GM12878 (cell line): Measurements from ENCODE around the gene SFXN5. TPM values are rescaled to one million over a fixed set of nuclear protein-coding genes. Genes with fewer than 3 reads are reported as not detected.

Experiments used
- ATAC-seq: fragments of 200-7000 bp; cut with Tn5 transposase; 3 replicates; pipeline ENCODE4 v1.9.1; 2020; ENCODE audit warnings: mild to moderate bottlenecking, moderate library complexity
- BruUV-seq: library from RNA; stranded (reverse); fragments of 400-500 nt; replicated peaks from 2 replicates; lab custom pipeline; 2021; lab: Mats Ljungman, UMichigan
- CTCF ChIA-PET: fragments of 300-600 bp; sonication (Branson Sonifier 250); formaldehyde crosslinking; extraction: SDS; loops from one replicate; lab custom pipeline; 2021; ENCODE audit warnings: inconsistent platforms; lab: Yijun Ruan, JAX
- POLR2A ChIA-PET: fragments of 350-600 bp; formaldehyde crosslinking; extraction: SDS; loops from one replicate; lab custom pipeline; 2021; ENCODE audit warnings: inconsistent platforms; lab: Charles Lee
- RAD21 ChIA-PET: fragments of 300-600 bp; sonication (Branson Sonifier 250); formaldehyde crosslinking; loops from one replicate; lab custom pipeline; 2023; ENCODE audit warnings: antibody characterized with exemption; ENCODE audit not compliant: unreplicated experiment; lab: Charles Lee
- SMC1A ChIA-PET: fragments of 300-600 bp; sonication (Branson Sonifier 250); formaldehyde crosslinking; loops from one replicate; lab custom pipeline; 2023; ENCODE audit not compliant: unreplicated experiment, uncharacterized antibody; lab: Charles Lee
- DNase-seq: peaks from one replicate; pipeline ENCODE4 v3.0.0-alpha.2; 2011; ENCODE audit warnings: low read depth, low spot score
- FAIRE-seq: peaks from 3 replicates; lab custom pipeline; 2011; peaks lifted over from hg19 to GRCh38; lab: Jason Lieb, UNC
- H2AFZ ChIP-seq: 2 replicates; pipeline ENCODE4 v1.6.0; 2011; ENCODE audit warnings: low read depth, low read length, control low read depth; ENCODE audit not compliant: control insufficient read depth
- H3K27ac ChIP-seq: 2 replicates; pipeline ENCODE4 v1.5.1; 2011; ENCODE audit warnings: control low read depth; ENCODE audit not compliant: control insufficient read depth, insufficient read depth
- H3K27me3 ChIP-seq, 2 experiments: replicated peaks in 1 of 2; 2 replicates each; pipeline versions ENCODE4 v1.6.0 to v1.6.1; 2011; ENCODE audit warnings: low read length in 1 of 2; ENCODE audit not compliant: control insufficient read depth in 2 of 2, insufficient read depth in 2 of 2
- H3K36me3 ChIP-seq, 2 experiments: 2 replicates each; pipeline ENCODE4 v1.5.1; 2011; ENCODE audit warnings: low read length in 1 of 2; ENCODE audit not compliant: control insufficient read depth in 2 of 2, insufficient read depth in 2 of 2
- H3K4me1 ChIP-seq: 2 replicates; pipeline ENCODE4 v1.6.1; 2011; ENCODE audit warnings: mild to moderate bottlenecking, low read length, moderate library complexity, mixed read lengths; ENCODE audit not compliant: control insufficient read depth, insufficient read depth
- H3K4me2 ChIP-seq: 2 replicates; pipeline ENCODE4 v1.6.0; 2011; ENCODE audit warnings: control low read depth; ENCODE audit not compliant: control insufficient read depth, insufficient read depth
- H3K4me3 ChIP-seq: fragments of 200-600 bp; sonication (generic); 2 replicates; pipeline ENCODE4 v1.5.1; 2016
- H3K79me2 ChIP-seq: 2 replicates; pipeline ENCODE4 v1.6.0; 2011; ENCODE audit warnings: low read length; ENCODE audit not compliant: control insufficient read depth, insufficient read depth
- H3K9ac ChIP-seq: 2 replicates; pipeline ENCODE4 v1.8.0; 2011; ENCODE audit warnings: low read length, control low read depth, mixed read lengths; ENCODE audit not compliant: control insufficient read depth, insufficient read depth
- H3K9me3 ChIP-seq: replicated peaks from 3 replicates; pipeline ENCODE4 v1.5.1; 2011; ENCODE audit warnings: mild to moderate bottlenecking, low read length; ENCODE audit not compliant: control insufficient read depth, insufficient read depth
- H4K20me1 ChIP-seq: 2 replicates; pipeline ENCODE4 v1.6.0; 2011; ENCODE audit not compliant: control insufficient read depth, insufficient read depth
- MTA3 ChIP-seq: IDR thresholded peaks from 2 replicates; pipeline ENCODE4 v1.6.1; 2012; ENCODE audit warnings: low read length, inconsistent platforms, borderline replicate concordance
- NFIC ChIP-seq: IDR thresholded peaks from 2 replicates; pipeline ENCODE4 v1.6.1; 2012; ENCODE audit warnings: low read depth, mild to moderate bottlenecking, inconsistent platforms, low read length, moderate library complexity
- PAX5 ChIP-seq: IDR thresholded peaks from 2 replicates; pipeline ENCODE4 v1.6.1; 2011; ENCODE audit warnings: low read depth, low read length, borderline replicate concordance
- SPI1 ChIP-seq: IDR thresholded peaks from 2 replicates; pipeline ENCODE4 v1.6.1; 2011; ENCODE audit warnings: low read depth, mild to moderate bottlenecking, low read length, moderate library complexity, borderline replicate concordance; ENCODE audit not compliant: insufficient read depth
- SRF ChIP-seq, 2 experiments: IDR thresholded peaks; 2 replicates each; pipeline ENCODE4 v1.6.1; 2011; ENCODE audit warnings: low read depth in 2 of 2, low read length in 2 of 2, mild to moderate bottlenecking in 1 of 2, moderate library complexity in 1 of 2
- ZNF24 ChIP-seq: fragments of 450-650 bp; IDR thresholded peaks from 2 replicates; pipeline ENCODE4 v1.6.1; 2017; ENCODE audit warnings: antibody characterized with exemption, mild to moderate bottlenecking
- WGBS: methylation state at CpG from one replicate; pipeline ENCODE4 v1.1.6; 2016; ENCODE audit warnings: low lambda C conversion rate; ENCODE audit not compliant: insufficient replicate concordance, insufficient coverage; ENCODE audit errors: missing lambda C conversion rate; 5-methylcytosine and 5-hydroxymethylcytosine counted together
- in situ Hi-C: fragments of 300-500 bp; cut with MboI; formaldehyde crosslinking; loops from 9 replicates; pipeline ENCODE4 v1.14.3; 2018; ENCODE audit warnings: mixed read lengths
- intact Hi-C: fragments of 100-400 bp; cut with micrococcal nuclease; formaldehyde crosslinking; loops from one replicate; pipeline ENCODE4 v1.14.2; 2022; ENCODE audit not compliant: unreplicated experiment
- polyA plus RNA-seq, 11 experiments: library from polyadenylated mRNA; depleted of rRNA in 4 of 11; unstranded in 6 of 11; stranded (reverse) in 5 of 11; fragments of >200 nt; fragmentation: Nextera tagmentation in 4 of 11; fragmentation: Illumina TruSeq in 1 of 11; extraction: Ambion mirVana in 4 of 11; extraction: Trizol in 1 of 11; gene quantifications; 1 replicate in 1 of 11; 2 replicates in 10 of 11; pipeline versions ENCODE4 v1.2.1 to v1.2.3, GENCODE V29; 2011 to 2016; ENCODE audit warnings: inconsistent platforms in 2 of 11, missing spikeins in 2 of 11, low read depth in 1 of 11
- total RNA-seq, 4 experiments: library from RNA; depleted of rRNA in 3 of 4; stranded (reverse); fragments of >200 nt in 3 of 4; fragmentation: Illumina TruSeq in 1 of 4; extraction: Trizol in 1 of 4; gene quantifications; 2 replicates each; pipeline versions ENCODE4 v1.2.1 to v1.2.3, GENCODE V29; 2013 to 2021
- TF ChIP-seq, protein P1 (sequence below): fragments of 450-650 bp; IDR thresholded peaks from 2 replicates; pipeline ENCODE4 v1.6.1; 2014; ENCODE audit warnings: mild to moderate bottlenecking
- TF ChIP-seq, protein P2 (sequence below): fragments of 150-350 bp; IDR thresholded peaks from 2 replicates; pipeline ENCODE4 v1.6.1; 2016; ENCODE audit warnings: low read depth, low read length
- TF ChIP-seq, protein P3 (sequence below): fragments of 450-650 bp; IDR thresholded peaks from 2 replicates; pipeline ENCODE4 v1.6.1; 2018; ENCODE audit warnings: borderline replicate concordance, mild to moderate bottlenecking; ENCODE audit not compliant: partially characterized antibody

Gene SFXN5
- total and polyA plus RNA-seq, 10 of the 15 experiments (the other 5 are each of a cell fraction or from before 2014, with no cell fraction given): 3.3 to 15.9 (median 11.2) TPM

DNA sequence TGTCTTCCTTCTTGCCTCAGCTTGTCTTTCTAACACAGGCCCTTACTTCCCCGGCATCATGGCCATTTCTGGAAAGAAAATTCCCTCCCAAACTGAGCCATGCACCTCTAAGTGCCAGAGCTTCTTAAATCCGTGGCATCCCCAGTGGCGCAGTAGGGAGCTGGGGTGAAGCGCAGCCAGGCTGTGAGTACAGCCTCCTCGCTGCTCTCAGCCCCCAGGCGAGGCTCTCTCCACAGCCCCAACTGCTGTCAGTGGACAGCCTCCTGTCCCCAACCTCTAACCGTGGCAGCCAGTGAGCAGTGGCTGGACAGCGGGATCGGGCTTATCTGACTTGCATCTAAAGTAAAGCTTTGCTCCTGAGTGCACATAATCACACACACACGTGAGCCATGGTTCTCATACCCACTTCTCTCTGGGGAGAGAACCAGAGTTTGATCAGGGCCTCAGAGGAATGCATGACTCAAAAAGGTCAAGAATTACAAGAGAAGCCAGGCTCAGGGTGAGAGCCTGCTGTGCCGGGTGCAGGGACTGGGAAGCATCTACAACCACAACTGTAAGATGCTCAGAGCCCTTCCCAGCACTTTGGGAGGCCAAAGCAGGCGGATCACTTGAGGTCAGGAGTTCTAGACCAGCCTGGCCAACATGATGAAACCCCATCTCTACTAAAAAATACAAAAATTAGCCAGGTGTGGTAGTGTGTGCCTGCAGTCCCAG, 50.7 kb downstream of the SFXN5 start:
- Histone ChIP-seq H2AFZ (no peak overlapping the region), H3K36me3 (no peaks in the 10 kb centered on the region), H3K9me3 (no peaks in the 10 kb centered on the region), H4K20me1 (no peaks in the 10 kb centered on the region), H3K4me2 (no peak overlapping the region), H3K4me1 (no peaks in the 10 kb centered on the region), H3K79me2 (no peaks in the 10 kb centered on the region), H3K27ac (no peak overlapping the region), H3K4me3 (no peak overlapping the region), H3K27me3 (no peaks in the 10 kb centered on the region), H3K9ac (no peak overlapping the region)
- WGBS: 56% methylated on average over 12 of the region's 12 CpGs
- POLR2A ChIA-PET: no interaction called here
- CTCF ChIA-PET: no interaction called here
- no peak for ATAC-seq
- BruUV-seq: no TSS peak
- RAD21 ChIA-PET: no interaction called here
- SMC1A ChIA-PET: no interaction called here
- in situ Hi-C loops: no loop called here
- no peak for FAIRE-seq
- no peak for TF ChIP-seq PAX5
- TF ChIP-seq MTA3: no peak
- TF ChIP-seq NFIC: no peak
- no peak for TF ChIP-seq SPI1
- TF ChIP-seq ZNF24: no peak
- no peak for TF ChIP-seq SRF (IDR thresholded peaks at IDR 0.05; ENCODE audit: low read depth in 2 of 2, low read length in 2 of 2)
- TF ChIP-seq, protein P1, sequence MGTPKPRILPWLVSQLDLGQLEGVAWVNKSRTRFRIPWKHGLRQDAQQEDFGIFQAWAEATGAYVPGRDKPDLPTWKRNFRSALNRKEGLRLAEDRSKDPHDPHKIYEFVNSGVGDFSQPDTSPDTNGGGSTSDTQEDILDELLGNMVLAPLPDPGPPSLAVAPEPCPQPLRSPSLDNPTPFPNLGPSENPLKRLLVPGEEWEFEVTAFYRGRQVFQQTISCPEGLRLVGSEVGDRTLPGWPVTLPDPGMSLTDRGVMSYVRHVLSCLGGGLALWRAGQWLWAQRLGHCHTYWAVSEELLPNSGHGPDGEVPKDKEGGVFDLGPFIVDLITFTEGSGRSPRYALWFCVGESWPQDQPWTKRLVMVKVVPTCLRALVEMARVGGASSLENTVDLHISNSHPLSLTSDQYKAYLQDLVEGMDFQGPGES: no peak
- TF ChIP-seq, protein P2, sequence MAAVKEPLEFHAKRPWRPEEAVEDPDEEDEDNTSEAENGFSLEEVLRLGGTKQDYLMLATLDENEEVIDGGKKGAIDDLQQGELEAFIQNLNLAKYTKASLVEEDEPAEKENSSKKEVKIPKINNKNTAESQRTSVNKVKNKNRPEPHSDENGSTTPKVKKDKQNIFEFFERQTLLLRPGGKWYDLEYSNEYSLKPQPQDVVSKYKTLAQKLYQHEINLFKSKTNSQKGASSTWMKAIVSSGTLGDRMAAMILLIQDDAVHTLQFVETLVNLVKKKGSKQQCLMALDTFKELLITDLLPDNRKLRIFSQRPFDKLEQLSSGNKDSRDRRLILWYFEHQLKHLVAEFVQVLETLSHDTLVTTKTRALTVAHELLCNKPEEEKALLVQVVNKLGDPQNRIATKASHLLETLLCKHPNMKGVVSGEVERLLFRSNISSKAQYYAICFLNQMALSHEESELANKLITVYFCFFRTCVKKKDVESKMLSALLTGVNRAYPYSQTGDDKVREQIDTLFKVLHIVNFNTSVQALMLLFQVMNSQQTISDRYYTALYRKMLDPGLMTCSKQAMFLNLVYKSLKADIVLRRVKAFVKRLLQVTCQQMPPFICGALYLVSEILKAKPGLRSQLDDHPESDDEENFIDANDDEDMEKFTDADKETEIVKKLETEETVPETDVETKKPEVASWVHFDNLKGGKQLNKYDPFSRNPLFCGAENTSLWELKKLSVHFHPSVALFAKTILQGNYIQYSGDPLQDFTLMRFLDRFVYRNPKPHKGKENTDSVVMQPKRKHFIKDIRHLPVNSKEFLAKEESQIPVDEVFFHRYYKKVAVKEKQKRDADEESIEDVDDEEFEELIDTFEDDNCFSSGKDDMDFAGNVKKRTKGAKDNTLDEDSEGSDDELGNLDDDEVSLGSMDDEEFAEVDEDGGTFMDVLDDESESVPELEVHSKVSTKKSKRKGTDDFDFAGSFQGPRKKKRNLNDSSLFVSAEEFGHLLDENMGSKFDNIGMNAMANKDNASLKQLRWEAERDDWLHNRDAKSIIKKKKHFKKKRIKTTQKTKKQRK: no peak
- TF ChIP-seq, protein P3, sequence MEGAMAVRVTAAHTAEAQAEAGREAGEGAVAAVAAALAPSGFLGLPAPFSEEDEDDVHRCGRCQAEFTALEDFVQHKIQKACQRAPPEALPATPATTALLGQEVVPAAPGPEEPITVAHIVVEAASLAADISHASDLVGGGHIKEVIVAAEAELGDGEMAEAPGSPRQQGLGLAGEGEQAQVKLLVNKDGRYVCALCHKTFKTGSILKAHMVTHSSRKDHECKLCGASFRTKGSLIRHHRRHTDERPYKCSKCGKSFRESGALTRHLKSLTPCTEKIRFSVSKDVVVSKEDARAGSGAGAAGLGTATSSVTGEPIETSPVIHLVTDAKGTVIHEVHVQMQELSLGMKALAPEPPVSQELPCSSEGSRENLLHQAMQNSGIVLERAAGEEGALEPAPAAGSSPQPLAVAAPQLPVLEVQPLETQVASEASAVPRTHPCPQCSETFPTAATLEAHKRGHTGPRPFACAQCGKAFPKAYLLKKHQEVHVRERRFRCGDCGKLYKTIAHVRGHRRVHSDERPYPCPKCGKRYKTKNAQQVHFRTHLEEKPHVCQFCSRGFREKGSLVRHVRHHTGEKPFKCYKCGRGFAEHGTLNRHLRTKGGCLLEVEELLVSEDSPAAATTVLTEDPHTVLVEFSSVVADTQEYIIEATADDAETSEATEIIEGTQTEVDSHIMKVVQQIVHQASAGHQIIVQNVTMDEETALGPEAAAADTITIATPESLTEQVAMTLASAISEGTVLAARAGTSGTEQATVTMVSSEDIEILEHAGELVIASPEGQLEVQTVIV: no peak
- intact Hi-C loops: no loop called here
- DNase-seq: no peak
